ENCODE measurements around the gene CHCT1.

The CHCT1 gene

GRCh38 chr17:60439501-60439900 lies 17.2 kb downstream of the CHCT1 start:
- H3K27ac ChIP-seq (ENCODE audit: low read depth, low read length) = no peak overlapping the region

GRCh38 chr17:60442271-60443173 lies 20.2 kb downstream of the CHCT1 start:
- H3K79me2 ChIP-seq (ENCODE audit: control insufficient read depth, low read length) = no peaks in the 10 kb centered on the region
- TF ChIP-seq CTCF (IDR thresholded peaks at IDR 0.05; ENCODE audit: low read depth, low read length, poor library complexity, severe bottlenecking) (no peak), EZH2phosphoT487 (IDR thresholded peaks at IDR 0.05; ENCODE audit: borderline replicate concordance, low read length) (no peak)
- no peak overlapping the region for H3K4me3 ChIP-seq (ENCODE audit: low read length)
- no peak overlapping the region for H3K4me2 ChIP-seq (ENCODE audit: low read length)
- no peaks in the 10 kb centered on the region for H3K9me3 ChIP-seq (ENCODE audit: control insufficient read depth, insufficient read depth, low read length)
- no peaks in the 10 kb centered on the region for H4K20me1 ChIP-seq (ENCODE audit: control insufficient read depth, insufficient read depth, low read depth, low read length)
- H3F3A ChIP-seq (ENCODE audit: control insufficient read depth, insufficient read depth) = no peaks in the 10 kb centered on the region
- H3K9me2 ChIP-seq (replicated peaks; ENCODE audit: control insufficient read depth, low read length) = no peaks in the 10 kb centered on the region
- H3K36me3 ChIP-seq (ENCODE audit: control insufficient read depth, low read length) = peaks cover 8% of the 10 kb centered on the region
- no peak overlapping the region for H3K27ac ChIP-seq (ENCODE audit: low read depth, low read length)
- no peaks in the 10 kb centered on the region for H3K27me3 ChIP-seq (ENCODE audit: control insufficient read depth, low read length)
- H3K4me1 ChIP-seq (ENCODE audit: control insufficient read depth, low read length) = no peaks in the 10 kb centered on the region

More at GRCh38 chr17:60439501-60439900, 17.2 kb downstream of the CHCT1 start:
- Histone ChIP-seq H3K4me2 (ENCODE audit: low read length) (no peak overlapping the region), H4K20me1 (ENCODE audit: control insufficient read depth, insufficient read depth, low read depth, low read length) (no peaks in the 10 kb centered on the region), H3K4me1 (ENCODE audit: control insufficient read depth, low read length) (no peaks in the 10 kb centered on the region), H3K36me3 (ENCODE audit: control insufficient read depth, low read length) (no peaks in the 10 kb centered on the region), H3K4me3 (ENCODE audit: low read length) (no peak overlapping the region), H3F3A (ENCODE audit: control insufficient read depth, insufficient read depth) (no peaks in the 10 kb centered on the region), H3K27me3 (ENCODE audit: control insufficient read depth, low read length) (no peaks in the 10 kb centered on the region), H3K79me2 (ENCODE audit: control insufficient read depth, low read length) (no peaks in the 10 kb centered on the region), H3K9me2 (replicated peaks; ENCODE audit: control insufficient read depth, low read length) (no peaks in the 10 kb centered on the region), H3K9me3 (ENCODE audit: control insufficient read depth, insufficient read depth, low read length) (no peaks in the 10 kb centered on the region)
- TF ChIP-seq EZH2phosphoT487 (IDR thresholded peaks at IDR 0.05; ENCODE audit: borderline replicate concordance, low read length) (no peak), CTCF (IDR thresholded peaks at IDR 0.05; ENCODE audit: low read depth, low read length, poor library complexity, severe bottlenecking) (no peak)

- Histone ChIP-seq H3F3A (ENCODE audit: control insufficient read depth, insufficient read depth) (no peaks in the 10 kb centered on the region), H3K4me1 (ENCODE audit: control insufficient read depth, low read length) (no peaks in the 10 kb centered on the region), H3K27ac (ENCODE audit: low read depth, low read length) (no peak overlapping the region), H3K4me2 (ENCODE audit: low read length) (no peak overlapping the region), H3K79me2 (ENCODE audit: control insufficient read depth, low read length) (no peaks in the 10 kb centered on the region), H3K27me3 (ENCODE audit: control insufficient read depth, low read length) (no peaks in the 10 kb centered on the region), H3K36me3 (ENCODE audit: control insufficient read depth, low read length) (peaks cover 15% of the 10 kb centered on the region), H3K4me3 (ENCODE audit: low read length) (no peak overlapping the region), H3K9me2 (replicated peaks; ENCODE audit: control insufficient read depth, low read length) (no peaks in the 10 kb centered on the region), H3K9me3 (ENCODE audit: control insufficient read depth, insufficient read depth, low read length) (no peaks in the 10 kb centered on the region), H4K20me1 (ENCODE audit: control insufficient read depth, insufficient read depth, low read depth, low read length) (no peaks in the 10 kb centered on the region)
- no peak for TF ChIP-seq EZH2phosphoT487 (IDR thresholded peaks at IDR 0.05; ENCODE audit: borderline replicate concordance, low read length)
- no peak for TF ChIP-seq CTCF (IDR thresholded peaks at IDR 0.05; ENCODE audit: low read depth, low read length, poor library complexity, severe bottlenecking)
Observed at GRCh38 chr17:60443713-60444112, 21.4 kb downstream of the CHCT1 start.
